GM12878 (cell line): ENCODE measurements around the gene PTGR3. TPM values are rescaled to one million over a fixed set of nuclear protein-coding genes. Genes with fewer than 3 reads are reported as not detected.

Source experiments
- ATAC-seq: fragments of 200-7000 bp; cut with Tn5 transposase; 3 replicates; pipeline ENCODE4 v1.9.1; 2020; ENCODE audit warnings: mild to moderate bottlenecking, moderate library complexity
- BruUV-seq: library from RNA; stranded (reverse); fragments of 400-500 nt; replicated peaks from 2 replicates; lab custom pipeline; 2021; lab: Mats Ljungman, UMichigan
- CTCF ChIA-PET: fragments of 300-600 bp; sonication (Branson Sonifier 250); formaldehyde crosslinking; extraction: SDS; loops from one replicate; lab custom pipeline; 2021; ENCODE audit warnings: inconsistent platforms; lab: Yijun Ruan, JAX
- POLR2A ChIA-PET: fragments of 350-600 bp; formaldehyde crosslinking; extraction: SDS; loops from one replicate; lab custom pipeline; 2021; ENCODE audit warnings: inconsistent platforms; lab: Charles Lee
- RAD21 ChIA-PET: fragments of 300-600 bp; sonication (Branson Sonifier 250); formaldehyde crosslinking; loops from one replicate; lab custom pipeline; 2023; ENCODE audit warnings: antibody characterized with exemption; ENCODE audit not compliant: unreplicated experiment; lab: Charles Lee
- SMC1A ChIA-PET: fragments of 300-600 bp; sonication (Branson Sonifier 250); formaldehyde crosslinking; loops from one replicate; lab custom pipeline; 2023; ENCODE audit not compliant: unreplicated experiment, uncharacterized antibody; lab: Charles Lee
- DNase-seq: peaks from one replicate; pipeline ENCODE4 v3.0.0-alpha.2; 2011; ENCODE audit warnings: low read depth, low spot score
- FAIRE-seq: peaks from 3 replicates; lab custom pipeline; 2011; peaks lifted over from hg19 to GRCh38; lab: Jason Lieb, UNC
- H2AFZ ChIP-seq: 2 replicates; pipeline ENCODE4 v1.6.0; 2011; ENCODE audit warnings: low read depth, low read length, control low read depth; ENCODE audit not compliant: control insufficient read depth
- H3K27ac ChIP-seq: 2 replicates; pipeline ENCODE4 v1.5.1; 2011; ENCODE audit warnings: control low read depth; ENCODE audit not compliant: control insufficient read depth, insufficient read depth
- H3K27me3 ChIP-seq, 2 experiments: replicated peaks in 1 of 2; 2 replicates each; pipeline versions ENCODE4 v1.6.0 to v1.6.1; 2011; ENCODE audit warnings: low read length in 1 of 2; ENCODE audit not compliant: control insufficient read depth in 2 of 2, insufficient read depth in 2 of 2
- H3K36me3 ChIP-seq, 2 experiments: 2 replicates each; pipeline ENCODE4 v1.5.1; 2011; ENCODE audit warnings: low read length in 1 of 2; ENCODE audit not compliant: control insufficient read depth in 2 of 2, insufficient read depth in 2 of 2
- H3K4me1 ChIP-seq: 2 replicates; pipeline ENCODE4 v1.6.1; 2011; ENCODE audit warnings: mild to moderate bottlenecking, low read length, moderate library complexity, mixed read lengths; ENCODE audit not compliant: control insufficient read depth, insufficient read depth
- H3K4me2 ChIP-seq: 2 replicates; pipeline ENCODE4 v1.6.0; 2011; ENCODE audit warnings: control low read depth; ENCODE audit not compliant: control insufficient read depth, insufficient read depth
- H3K4me3 ChIP-seq: fragments of 200-600 bp; sonication (generic); 2 replicates; pipeline ENCODE4 v1.5.1; 2016
- H3K79me2 ChIP-seq: 2 replicates; pipeline ENCODE4 v1.6.0; 2011; ENCODE audit warnings: low read length; ENCODE audit not compliant: control insufficient read depth, insufficient read depth
- H3K9ac ChIP-seq: 2 replicates; pipeline ENCODE4 v1.8.0; 2011; ENCODE audit warnings: low read length, control low read depth, mixed read lengths; ENCODE audit not compliant: control insufficient read depth, insufficient read depth
- H3K9me3 ChIP-seq: replicated peaks from 3 replicates; pipeline ENCODE4 v1.5.1; 2011; ENCODE audit warnings: mild to moderate bottlenecking, low read length; ENCODE audit not compliant: control insufficient read depth, insufficient read depth
- H4K20me1 ChIP-seq: 2 replicates; pipeline ENCODE4 v1.6.0; 2011; ENCODE audit not compliant: control insufficient read depth, insufficient read depth
- CEBPB ChIP-seq, 2 experiments: fragments of 150-350 bp in 1 of 2; IDR thresholded peaks; 2 replicates each; pipeline ENCODE4 v1.6.1; 2012 to 2014; ENCODE audit warnings: low read depth in 2 of 2, low read length in 2 of 2, borderline replicate concordance in 1 of 2, inconsistent platforms in 1 of 2
- CREB1 ChIP-seq: IDR thresholded peaks from 2 replicates; pipeline ENCODE4 v1.6.1; 2012; ENCODE audit warnings: low read depth, mild to moderate bottlenecking, inconsistent platforms
- GABPA ChIP-seq: IDR thresholded peaks from 2 replicates; pipeline ENCODE4 v1.6.1; 2014; ENCODE audit warnings: antibody characterized with exemption, low read depth, mild to moderate bottlenecking, inconsistent platforms
- HDGF ChIP-seq: fragments of 450-650 bp; IDR thresholded peaks from 2 replicates; pipeline ENCODE4 v1.6.1; 2016; ENCODE audit warnings: antibody characterized with exemption
- KLF5 ChIP-seq: fragments of 450-650 bp; IDR thresholded peaks from 2 replicates; pipeline ENCODE4 v1.6.1; 2014; ENCODE audit warnings: mild to moderate bottlenecking; ENCODE audit not compliant: partially characterized antibody
- NR2F1 ChIP-seq: fragments of 450-650 bp; conservative IDR thresholded peaks from 2 replicates; pipeline ENCODE4 v1.6.1; 2017; ENCODE audit warnings: mild to moderate bottlenecking
- RB1 ChIP-seq: fragments of 450-650 bp; formaldehyde crosslinking; IDR thresholded peaks from 2 replicates; pipeline ENCODE4 v1.6.1; 2017; ENCODE audit warnings: mild to moderate bottlenecking, borderline replicate concordance
- RCOR1 ChIP-seq: conservative IDR thresholded peaks from 2 replicates; pipeline ENCODE4 v1.6.1; 2012; ENCODE audit warnings: low read depth, low read length, improper control_type of control experiment
- SRF ChIP-seq, 2 experiments: IDR thresholded peaks; 2 replicates each; pipeline ENCODE4 v1.6.1; 2011; ENCODE audit warnings: low read depth in 2 of 2, low read length in 2 of 2, mild to moderate bottlenecking in 1 of 2, moderate library complexity in 1 of 2
- STAT1 ChIP-seq: fragments of 450-650 bp; conservative IDR thresholded peaks from 2 replicates; pipeline ENCODE4 v1.6.1; 2014; ENCODE audit warnings: antibody characterized with exemption, mild to moderate bottlenecking
- WGBS: methylation state at CpG from one replicate; pipeline ENCODE4 v1.1.6; 2016; ENCODE audit warnings: low lambda C conversion rate; ENCODE audit not compliant: insufficient replicate concordance, insufficient coverage; ENCODE audit errors: missing lambda C conversion rate; 5-methylcytosine and 5-hydroxymethylcytosine counted together
- in situ Hi-C: fragments of 300-500 bp; cut with MboI; formaldehyde crosslinking; loops from 9 replicates; pipeline ENCODE4 v1.14.3; 2018; ENCODE audit warnings: mixed read lengths
- intact Hi-C: fragments of 100-400 bp; cut with micrococcal nuclease; formaldehyde crosslinking; loops from one replicate; pipeline ENCODE4 v1.14.2; 2022; ENCODE audit not compliant: unreplicated experiment
- polyA plus RNA-seq, 11 experiments: library from polyadenylated mRNA; depleted of rRNA in 4 of 11; unstranded in 6 of 11; stranded (reverse) in 5 of 11; fragments of >200 nt; fragmentation: Nextera tagmentation in 4 of 11; fragmentation: Illumina TruSeq in 1 of 11; extraction: Ambion mirVana in 4 of 11; extraction: Trizol in 1 of 11; gene quantifications; 1 replicate in 1 of 11; 2 replicates in 10 of 11; pipeline versions ENCODE4 v1.2.1 to v1.2.3, GENCODE V29; 2011 to 2016; ENCODE audit warnings: inconsistent platforms in 2 of 11, missing spikeins in 2 of 11, low read depth in 1 of 11
- total RNA-seq, 4 experiments: library from RNA; depleted of rRNA in 3 of 4; stranded (reverse); fragments of >200 nt in 3 of 4; fragmentation: Illumina TruSeq in 1 of 4; extraction: Trizol in 1 of 4; gene quantifications; 2 replicates each; pipeline versions ENCODE4 v1.2.1 to v1.2.3, GENCODE V29; 2013 to 2021
- TF ChIP-seq, protein P1 (sequence below): fragments of 450-650 bp; conservative IDR thresholded peaks from 2 replicates; pipeline ENCODE4 v1.6.1; 2017; ENCODE audit warnings: mild to moderate bottlenecking, moderate library complexity
- TF ChIP-seq, protein P2 (sequence below): IDR thresholded peaks from 2 replicates; pipeline ENCODE4 v1.6.1; 2012; ENCODE audit warnings: low read depth, low read length, improper control_type of control experiment

PTGR3 gene
- total and polyA plus RNA-seq, 10 of the 15 experiments (the other 5 are each of a cell fraction or from before 2014, with no cell fraction given), result 6.2 to 69.8 (median 21.9) TPM

DNA sequence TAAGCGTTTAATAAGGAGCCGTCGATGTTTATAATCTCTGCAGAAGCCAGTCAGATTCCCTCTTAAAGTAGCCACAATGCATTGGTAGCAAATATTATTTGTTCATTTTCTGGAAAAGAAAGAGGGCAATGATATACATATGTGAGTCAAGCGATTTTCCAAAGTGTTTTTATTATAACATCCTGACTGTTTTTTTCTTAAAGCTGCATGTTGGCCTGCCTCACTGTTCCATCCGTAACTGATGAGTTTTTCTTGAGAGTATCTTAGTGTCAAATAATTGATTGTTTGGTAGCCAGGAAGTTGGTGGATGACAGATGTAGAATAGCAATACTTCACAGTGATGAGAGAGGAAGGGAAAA, 5.4 kb upstream of the PTGR3 start:
- intact Hi-C loops, result loop anchor here (5.0 kb wide), 2 partner anchors 562 to 617 kb away; partner anchors contain the start of gene ZNF407
- H3K27ac ChIP-seq, result no peak overlapping the region
- CTCF ChIA-PET, result interaction anchor here (0.8 kb wide), 1 partner anchor 39 kb away, joined by 3 read pairs; no protein-coding TSS in a partner anchor

More for the DNA sequence above, 5.4 kb upstream of the PTGR3 start:
- FAIRE-seq (no peak), DNase-seq (no peak), ATAC-seq (no peak)
- H3K79me2 ChIP-seq, result peaks cover 35% of the 10 kb centered on the region
- H3K27me3 ChIP-seq, result no peaks in the 10 kb centered on the region
- H2AFZ ChIP-seq, result no peak overlapping the region
- ChIA-PET RAD21 (no interaction called here), SMC1A (interaction anchor here (0.8 to 1.2 kb wide), 2 partner anchors 10 to 49 kb away, joined by 3 read pairs; no protein-coding TSS in a partner anchor), POLR2A (no interaction called here)
- no peaks in the 10 kb centered on the region for H4K20me1 ChIP-seq
- TF ChIP-seq RB1 (no peak), NR2F1 (no peak), GABPA (no peak), RCOR1 (no peak), HDGF (no peak), CEBPB (IDR thresholded peaks at IDR 0.05; ENCODE audit: borderline replicate concordance in 1 of 2, low read depth in 2 of 2, low read length in 2 of 2) (no peak), STAT1 (no peak), KLF5 (no peak), CREB1 (no peak), SRF (IDR thresholded peaks at IDR 0.05; ENCODE audit: low read depth in 2 of 2, low read length in 2 of 2) (no peak)
- TF ChIP-seq, protein P1, sequence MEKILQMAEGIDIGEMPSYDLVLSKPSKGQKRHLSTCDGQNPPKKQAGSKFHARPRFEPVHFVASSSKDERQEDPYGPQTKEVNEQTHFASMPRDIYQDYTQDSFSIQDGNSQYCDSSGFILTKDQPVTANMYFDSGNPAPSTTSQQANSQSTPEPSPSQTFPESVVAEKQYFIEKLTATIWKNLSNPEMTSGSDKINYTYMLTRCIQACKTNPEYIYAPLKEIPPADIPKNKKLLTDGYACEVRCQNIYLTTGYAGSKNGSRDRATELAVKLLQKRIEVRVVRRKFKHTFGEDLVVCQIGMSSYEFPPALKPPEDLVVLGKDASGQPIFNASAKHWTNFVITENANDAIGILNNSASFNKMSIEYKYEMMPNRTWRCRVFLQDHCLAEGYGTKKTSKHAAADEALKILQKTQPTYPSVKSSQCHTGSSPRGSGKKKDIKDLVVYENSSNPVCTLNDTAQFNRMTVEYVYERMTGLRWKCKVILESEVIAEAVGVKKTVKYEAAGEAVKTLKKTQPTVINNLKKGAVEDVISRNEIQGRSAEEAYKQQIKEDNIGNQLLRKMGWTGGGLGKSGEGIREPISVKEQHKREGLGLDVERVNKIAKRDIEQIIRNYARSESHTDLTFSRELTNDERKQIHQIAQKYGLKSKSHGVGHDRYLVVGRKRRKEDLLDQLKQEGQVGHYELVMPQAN, result no peak
- TF ChIP-seq, protein P2, sequence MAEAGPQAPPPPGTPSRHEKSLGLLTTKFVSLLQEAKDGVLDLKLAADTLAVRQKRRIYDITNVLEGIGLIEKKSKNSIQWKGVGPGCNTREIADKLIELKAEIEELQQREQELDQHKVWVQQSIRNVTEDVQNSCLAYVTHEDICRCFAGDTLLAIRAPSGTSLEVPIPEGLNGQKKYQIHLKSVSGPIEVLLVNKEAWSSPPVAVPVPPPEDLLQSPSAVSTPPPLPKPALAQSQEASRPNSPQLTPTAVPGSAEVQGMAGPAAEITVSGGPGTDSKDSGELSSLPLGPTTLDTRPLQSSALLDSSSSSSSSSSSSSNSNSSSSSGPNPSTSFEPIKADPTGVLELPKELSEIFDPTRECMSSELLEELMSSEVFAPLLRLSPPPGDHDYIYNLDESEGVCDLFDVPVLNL, result no peak
- 97% methylated on average over 5 of the region's 5 CpGs for WGBS
- H3K4me3 ChIP-seq, result no peak overlapping the region
- H3K9me3 ChIP-seq, result no peaks in the 10 kb centered on the region
- H3K9ac ChIP-seq, result no peak overlapping the region
- BruUV-seq, result no TSS peak
- in situ Hi-C loops, result loop anchor here (25.0 kb wide), 1 partner anchor 1898 kb away; no protein-coding TSS in a partner anchor
- H3K4me1 ChIP-seq, result peaks cover 10% of the 10 kb centered on the region; the same call in 1 of the 2 replicates
- H3K4me2 ChIP-seq, result peak overlapping the region; percentile 52; the same call in 1 of the 2 replicates
- H3K36me3 ChIP-seq, result no peaks in the 10 kb centered on the region
